D721Med (cell line): ENCODE results near the gene ANKRD23.

Source experiments
- DNase-seq: peaks from one replicate; pipeline ENCODE4 v3.0.0; 2011; ENCODE audit warnings: low spot score; ENCODE audit not compliant: insufficient read length
- FAIRE-seq: peaks from 2 replicates; lab custom pipeline; 2011; peaks lifted over from hg19 to GRCh38; lab: Jason Lieb, UNC
- CTCF ChIP-seq: IDR thresholded peaks from 2 replicates; pipeline ENCODE4 v1.5.1; 2012; ENCODE audit warnings: mild to moderate bottlenecking, control low read depth; ENCODE audit not compliant: insufficient read depth; ENCODE audit errors: missing control alignments

ANKRD23 gene

DNA sequence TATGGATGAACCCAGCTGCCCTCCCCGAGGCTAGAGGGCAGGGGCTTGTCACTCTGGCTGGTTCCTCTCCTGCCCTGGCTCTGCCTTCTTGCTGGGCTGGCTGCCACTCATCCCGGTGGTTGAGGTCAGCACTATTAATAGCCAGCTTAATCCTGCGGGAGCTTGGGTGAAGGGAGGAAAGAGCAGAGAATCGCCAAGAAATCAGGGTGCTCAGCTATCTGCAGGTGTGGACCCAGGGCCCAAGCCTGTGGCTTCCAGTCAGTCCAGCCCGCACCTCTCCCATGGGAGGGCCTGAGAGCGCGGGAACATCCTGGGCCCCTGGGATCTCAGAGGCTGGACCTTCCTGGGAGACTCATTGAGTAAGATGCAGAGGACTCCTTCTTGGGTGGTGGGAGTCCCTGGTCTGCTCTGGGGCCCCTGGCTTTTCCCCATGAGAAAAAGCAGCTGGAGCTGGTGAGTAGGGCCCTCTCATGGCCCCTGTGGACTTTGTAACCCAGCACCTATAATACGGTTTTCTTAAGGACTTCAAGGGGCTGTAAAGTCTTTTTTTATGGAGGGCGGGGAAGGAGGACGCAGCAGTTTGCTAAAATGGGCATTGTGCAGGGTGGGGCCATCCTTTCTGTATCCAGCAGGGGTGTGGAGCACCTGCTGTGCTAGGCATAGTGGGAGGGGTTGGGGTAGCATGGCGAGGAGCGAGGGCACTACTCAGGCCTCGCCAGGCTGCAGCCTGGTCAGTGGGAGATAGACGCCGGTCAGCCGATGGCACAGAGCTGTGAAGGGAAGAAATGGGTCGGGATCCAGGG lies 55.2 kb downstream of the ANKRD23 start:
- TF ChIP-seq CTCF, result no peak
- DNase-seq (no peak), FAIRE-seq (no peak)
